ENCODE results near the gene ADGRD1.

- TF ChIP-seq POLR2AphosphoS5 (IDR thresholded peaks at IDR 0.05; ENCODE audit: borderline replicate concordance, low read depth, low read length), result no peak
- TF ChIP-seq EZH2 (IDR thresholded peaks at IDR 0.05), result no peak
- no peak for TF ChIP-seq FOXP2 (optimal IDR thresholded peaks at IDR 0.05; ENCODE audit: control extremely low read depth, extremely low read length, insufficient read depth)
Observed at GRCh38 chr12:131024026-131024425, 70.3 kb downstream of the ADGRD1 start.

Data from SK-N-MC (cell line).